Loucy (cell line): ENCODE measurements around the gene TPCN2.

Experiments
- H2AFZ ChIP-seq: fragments of 200-600 bp; sonication (generic); 2 replicates; pipeline ENCODE4 v1.6.0; 2016; ENCODE audit warnings: antibody characterized with exemption, mild to moderate bottlenecking, low read length, moderate library complexity
- H3F3A ChIP-seq: fragments of 200-600 bp; 2 replicates; pipeline ENCODE4 v1.6.0; 2016; ENCODE audit warnings: antibody characterized with exemption, low read depth, mild to moderate bottlenecking
- H3K27me3 ChIP-seq: fragments of 200-600 bp; sonication (generic); 2 replicates; pipeline ENCODE4 v1.6.1; 2014; ENCODE audit warnings: low read length, mild to moderate bottlenecking; ENCODE audit not compliant: insufficient read depth, poor library complexity, severe bottlenecking
- H3K36me3 ChIP-seq: fragments of 200-600 bp; sonication (generic); 2 replicates; pipeline ENCODE4 v1.6.1; 2016; ENCODE audit warnings: low read length; ENCODE audit not compliant: insufficient read depth
- H3K4me1 ChIP-seq: fragments of 200-600 bp; sonication (generic); 2 replicates; pipeline ENCODE4 v1.5.1; 2014; ENCODE audit warnings: low read length, mild to moderate bottlenecking; ENCODE audit not compliant: insufficient read depth, poor library complexity, severe bottlenecking
- H3K4me2 ChIP-seq: fragments of 200-600 bp; sonication (generic); 2 replicates; pipeline ENCODE4 v1.6.0; 2014; ENCODE audit warnings: antibody characterized with exemption, low read length, low read depth, mild to moderate bottlenecking; ENCODE audit not compliant: poor library complexity, severe bottlenecking
- H3K4me3 ChIP-seq: fragments of 200-600 bp; sonication (generic); 2 replicates; pipeline ENCODE4 v1.5.1; 2014; ENCODE audit warnings: low read length, mild to moderate bottlenecking, mixed read lengths; ENCODE audit not compliant: poor library complexity, severe bottlenecking
- H3K79me2 ChIP-seq: fragments of 200-600 bp; sonication (generic); 2 replicates; pipeline ENCODE4 v1.6.1; 2014; ENCODE audit warnings: low read length; ENCODE audit not compliant: insufficient read depth
- H3K9ac ChIP-seq: fragments of 200-600 bp; sonication (generic); 2 replicates; pipeline ENCODE4 v1.6.0; 2014; ENCODE audit warnings: mild to moderate bottlenecking, low read depth, low read length, moderate library complexity; ENCODE audit not compliant: poor library complexity, severe bottlenecking
- H3K9me2 ChIP-seq: fragments of 200-600 bp; sonication (generic); replicated peaks from 2 replicates; pipeline ENCODE4 v1.6.1; 2016; ENCODE audit warnings: low read depth, low read length, mixed read lengths
- H3K9me3 ChIP-seq: fragments of 200-600 bp; sonication (generic); 2 replicates; pipeline ENCODE4 v1.6.1; 2014; ENCODE audit warnings: mild to moderate bottlenecking, antibody characterized with exemption, low read length, low read depth; ENCODE audit not compliant: insufficient read depth
- H4K20me1 ChIP-seq: fragments of 200-600 bp; sonication (generic); 2 replicates; pipeline ENCODE4 v1.6.0; 2014; ENCODE audit warnings: antibody characterized with exemption, low read length, mild to moderate bottlenecking; ENCODE audit not compliant: insufficient read depth, poor library complexity, severe bottlenecking
- CTCF ChIP-seq: fragments of 200-600 bp; sonication (generic); conservative IDR thresholded peaks from 2 replicates; pipeline ENCODE4 v1.5.1; 2014; ENCODE audit warnings: mild to moderate bottlenecking, antibody characterized with exemption, low read length
- EZH2phosphoT487 ChIP-seq: fragments of 200-600 bp; IDR thresholded peaks from 2 replicates; pipeline ENCODE4 v1.6.1; 2018; ENCODE audit warnings: antibody characterized with exemption, mild to moderate bottlenecking, moderate library complexity, borderline replicate concordance

TPCN2 gene

GRCh38 chr11:69159150-69159852 lies 110.6 kb downstream of the TPCN2 start:
- no peak overlapping the region for H2AFZ ChIP-seq
- no peaks in the 10 kb centered on the region for H3K9me2 ChIP-seq
- H3K4me2 ChIP-seq: no peak overlapping the region
- H3K36me3 ChIP-seq: no peaks in the 10 kb centered on the region
- no peak overlapping the region for H3K9ac ChIP-seq
- no peaks in the 10 kb centered on the region for H3K4me1 ChIP-seq
- TF ChIP-seq CTCF: no peak
- no peak for TF ChIP-seq EZH2phosphoT487
- no peaks in the 10 kb centered on the region for H3K9me3 ChIP-seq
- no peaks in the 10 kb centered on the region for H3K79me2 ChIP-seq
- H4K20me1 ChIP-seq: no peaks in the 10 kb centered on the region
- H3K27me3 ChIP-seq: no peaks in the 10 kb centered on the region
- no peak overlapping the region for H3K4me3 ChIP-seq
- no peaks in the 10 kb centered on the region for H3F3A ChIP-seq

GRCh38 chr11:69160296-69161116 lies 111.8 kb downstream of the TPCN2 start:
- H3F3A ChIP-seq: no peaks in the 10 kb centered on the region
- no peak for TF ChIP-seq CTCF
- TF ChIP-seq EZH2phosphoT487: no peak
- H3K9ac ChIP-seq: no peak overlapping the region
- no peaks in the 10 kb centered on the region for H3K4me1 ChIP-seq
- no peaks in the 10 kb centered on the region for H4K20me1 ChIP-seq
- H3K4me2 ChIP-seq: no peak overlapping the region
- H3K9me3 ChIP-seq: no peaks in the 10 kb centered on the region
- no peaks in the 10 kb centered on the region for H3K9me2 ChIP-seq
- no peaks in the 10 kb centered on the region for H3K36me3 ChIP-seq
- no peak overlapping the region for H2AFZ ChIP-seq
- H3K27me3 ChIP-seq: no peaks in the 10 kb centered on the region
- H3K4me3 ChIP-seq: no peak overlapping the region
- no peaks in the 10 kb centered on the region for H3K79me2 ChIP-seq

- H3K4me2 ChIP-seq: no peak overlapping the region
- H3F3A ChIP-seq: no peaks in the 10 kb centered on the region
- no peaks in the 10 kb centered on the region for H3K79me2 ChIP-seq
- H3K36me3 ChIP-seq: no peaks in the 10 kb centered on the region
- peaks cover 1% of the 10 kb centered on the region for H3K4me1 ChIP-seq
- H3K9ac ChIP-seq: no peak overlapping the region
- no peaks in the 10 kb centered on the region for H3K9me3 ChIP-seq
- no peaks in the 10 kb centered on the region for H3K9me2 ChIP-seq
- no peak overlapping the region for H2AFZ ChIP-seq
- H3K4me3 ChIP-seq: no peak overlapping the region
- TF ChIP-seq CTCF (no peak), EZH2phosphoT487 (no peak)
- no peaks in the 10 kb centered on the region for H3K27me3 ChIP-seq
- H4K20me1 ChIP-seq: no peaks in the 10 kb centered on the region
These were observed 112.3 kb downstream of the TPCN2 start for GRCh38 chr11:69161117-69161407.
